NCI-H2029 treated with DMSO at 0.1 percent for 48 hours (cell line): ENCODE results near the gene MUC3A.
"Not testable (repeated sequence)": the region's sequence is repeated elsewhere in the genome, so short reads cannot be mapped to it uniquely, and the experiment has no call there.

Source experiments
- DNase-seq: peaks from one replicate; lab custom pipeline; 2025; lab: John Stamatoyannopoulos, UW

The MUC3A gene

DNA sequence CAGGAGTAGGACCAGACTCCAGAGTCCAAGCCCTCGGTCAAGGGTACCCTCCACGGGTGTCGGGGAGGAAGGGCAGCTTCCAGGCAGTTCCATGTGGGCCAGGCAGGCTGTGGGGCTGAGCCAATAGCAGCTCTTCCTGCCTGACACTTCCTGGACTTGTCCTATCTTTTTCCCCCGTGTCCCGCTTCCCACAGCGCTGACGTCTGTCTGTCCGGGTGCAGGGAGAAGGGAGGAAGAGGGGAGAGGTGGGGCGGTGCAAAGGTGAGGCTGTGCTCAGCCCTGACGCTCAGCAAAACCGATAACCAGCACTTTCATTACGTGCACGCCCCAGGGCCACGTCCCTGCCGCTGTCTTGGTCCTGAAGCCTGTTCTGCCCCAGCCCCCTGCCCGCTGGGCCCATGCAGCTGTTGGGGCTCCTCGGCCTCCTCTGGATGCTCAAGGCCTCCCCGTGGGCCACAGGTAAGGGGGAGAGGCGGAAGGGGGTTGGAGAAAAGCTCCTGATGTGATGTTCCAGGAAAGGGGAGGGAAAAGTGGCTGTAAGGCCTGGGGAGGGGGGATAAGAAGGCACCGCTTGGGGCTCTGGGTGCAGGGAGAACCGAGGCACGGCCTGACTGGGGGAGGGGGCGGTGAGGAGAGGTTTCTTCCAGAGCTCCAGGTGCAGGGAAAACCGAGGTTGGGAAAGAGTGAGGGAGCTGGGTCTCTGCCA lies at the start of gene MUC3A:
Gene MUC3A (plus strand): TSS at position 308 of the 706 bp plus-strand sequence. CDS start 91 bp downstream, at position 399.
- DNase-seq = no peak

GRCh38 chr7:100900978-100901377 lies 48.4 kb upstream of the MUC3A start:
- DNase-seq = no peak

DNA sequence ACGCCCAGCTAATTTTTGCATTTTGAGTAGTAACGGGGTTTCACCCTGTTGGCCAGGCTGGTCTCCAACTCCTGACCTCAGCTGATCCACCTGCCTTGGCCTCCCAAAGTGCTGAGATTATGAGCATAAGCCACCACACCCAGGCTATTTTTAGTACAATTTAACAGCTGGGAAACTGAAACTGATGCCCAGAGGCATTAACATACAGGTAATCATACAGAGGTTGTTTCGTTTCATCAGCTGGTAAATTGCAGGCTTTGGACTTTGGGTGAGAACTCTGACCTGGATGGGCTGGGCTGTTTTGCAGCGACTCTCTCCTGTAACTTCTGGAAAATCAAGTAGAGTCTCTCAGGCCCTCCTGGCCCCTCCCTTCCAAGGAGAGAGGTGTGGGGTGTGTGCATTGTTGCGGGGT lies 47.4 kb upstream of the MUC3A start:
- DNase-seq = no peak

GRCh38 chr7:100902638-100903037 lies 46.7 kb upstream of the MUC3A start:
- no peak for DNase-seq

GRCh38 chr7:100908512-100908911 lies 40.8 kb upstream of the MUC3A start:
- no peak for DNase-seq

- not testable (repeated sequence) for DNase-seq
Measured at GRCh38 chr7:100910443-100910842, 38.9 kb upstream of the MUC3A start.

- DNase-seq = no peak
Measured at GRCh38 chr7:100911484-100911883, 37.9 kb upstream of the MUC3A start.

GRCh38 chr7:100914208-100914878 lies 35.0 kb upstream of the MUC3A start:
- DNase-seq = no peak

GRCh38 chr7:100914879-100915447 lies 34.4 kb upstream of the MUC3A start:
- no peak for DNase-seq

DNA sequence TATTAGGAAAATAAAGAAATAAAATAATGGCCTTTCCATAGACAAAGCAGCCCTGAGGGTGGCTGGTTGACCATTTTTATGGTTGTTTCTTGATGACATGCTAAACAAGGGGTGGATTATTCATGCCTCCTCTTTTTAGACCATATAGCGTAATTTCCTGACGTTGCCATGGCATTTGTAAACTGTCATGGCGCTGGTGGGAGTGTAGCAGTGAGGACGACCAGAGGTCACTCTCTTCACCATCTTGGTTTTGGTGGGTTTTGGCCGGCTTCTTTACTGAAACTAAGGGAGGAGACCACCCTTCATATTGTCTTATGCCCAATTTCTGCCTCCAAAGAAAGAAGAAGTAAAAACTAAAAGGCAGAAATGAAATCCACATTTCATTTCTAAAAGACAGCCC lies 30.0 kb upstream of the MUC3A start:
- DNase-seq = not testable (repeated sequence)

DNA sequence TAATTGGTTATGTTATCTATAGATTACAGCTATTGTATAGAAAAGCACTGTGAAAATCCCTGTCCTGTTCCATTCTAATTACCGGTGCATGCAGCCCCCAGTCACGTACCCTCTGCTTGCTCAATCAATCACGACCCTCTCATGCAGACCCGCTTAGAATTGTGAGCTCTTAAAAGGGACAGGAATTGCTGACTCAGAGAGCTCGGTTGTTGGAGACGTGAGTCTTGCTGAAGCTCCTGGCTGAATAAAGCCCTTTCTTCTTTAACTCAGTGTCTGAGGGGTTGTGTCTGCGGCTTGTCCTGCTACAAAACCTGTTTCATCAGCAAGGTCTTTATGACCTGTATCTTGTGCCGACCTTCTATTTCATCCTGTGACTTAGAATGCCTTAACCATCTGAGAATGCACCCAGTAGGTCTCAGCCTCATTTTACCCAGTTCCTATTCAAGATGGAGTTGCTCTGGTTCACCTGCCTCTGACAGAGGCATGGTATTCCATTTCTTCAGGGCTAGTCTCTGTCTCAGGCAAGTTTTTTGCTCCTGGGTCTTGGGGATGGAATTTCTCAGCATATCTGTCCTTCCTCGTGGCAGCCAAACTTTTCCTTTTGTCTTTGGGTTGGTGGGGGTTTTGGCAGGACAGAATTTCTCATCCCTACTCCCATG lies 29.4 kb upstream of the MUC3A start:
- DNase-seq = not testable (repeated sequence)

- DNase-seq = no peak
Measured at GRCh38 chr7:100921039-100921438, 28.3 kb upstream of the MUC3A start.

DNA sequence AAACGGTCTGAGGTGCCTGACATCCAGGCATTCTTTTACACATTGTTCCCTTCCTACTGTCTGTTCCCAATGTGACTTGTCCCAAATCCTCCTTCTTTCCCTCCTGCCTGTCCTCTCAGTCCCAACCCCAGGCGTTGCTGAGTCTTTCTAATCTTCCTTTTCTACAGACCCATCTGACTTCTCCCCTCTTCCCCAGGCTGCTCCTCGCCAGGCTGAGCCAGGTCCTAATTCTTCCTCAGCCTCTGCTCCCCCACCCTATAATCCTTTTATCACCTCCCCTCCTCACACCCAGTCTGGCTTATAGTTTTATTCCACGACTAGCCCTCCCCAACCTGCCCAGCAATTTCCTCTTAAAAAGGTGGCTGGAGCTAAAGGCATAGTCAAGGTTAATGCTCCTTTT lies 25.7 kb upstream of the MUC3A start:
- DNase-seq = not testable (repeated sequence)

DNA sequence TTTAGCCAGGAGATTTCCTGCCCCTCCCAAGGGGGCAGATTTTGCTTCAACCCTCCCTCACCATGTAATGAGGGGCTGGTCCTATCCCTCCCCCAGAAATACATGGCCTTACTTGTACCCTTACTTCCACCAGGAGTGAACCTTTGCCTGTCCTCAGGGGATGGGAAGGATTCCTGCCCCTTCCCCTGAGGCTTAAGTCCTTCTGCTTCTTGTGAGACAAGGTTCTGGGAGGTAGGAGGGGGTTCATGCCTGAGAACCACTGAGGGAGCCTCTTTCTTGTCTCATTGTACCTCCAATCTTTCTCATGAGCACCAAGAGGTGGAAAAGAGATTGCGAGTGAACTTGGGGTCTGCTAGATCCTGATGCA lies 19.5 kb upstream of the MUC3A start:
- DNase-seq = no peak

GRCh38 chr7:100933734-100934133 lies 15.6 kb upstream of the MUC3A start:
- DNase-seq = no peak

- not testable (repeated sequence) for DNase-seq
Measured at GRCh38 chr7:100935381-100935780, 14.0 kb upstream of the MUC3A start.

GRCh38 chr7:100936167-100936566 lies 13.2 kb upstream of the MUC3A start:
- not testable (repeated sequence) for DNase-seq

GRCh38 chr7:100942045-100942774 lies 7.1 kb upstream of the MUC3A start:
- peak; percentile 25 for DNase-seq

- no peak for DNase-seq
Measured at GRCh38 chr7:100943693-100944092, 5.6 kb upstream of the MUC3A start.

- no peak for DNase-seq
Measured at GRCh38 chr7:100944138-100944537, 5.2 kb upstream of the MUC3A start.

- no peak for DNase-seq
Measured at GRCh38 chr7:100946111-100946510, 3.2 kb upstream of the MUC3A start.

GRCh38 chr7:100946766-100947365 lies 2.5 kb upstream of the MUC3A start:
- DNase-seq = no peak
